IMR-90 (cell line): Measurements from ENCODE around the gene KRT80. TPM values are rescaled to one million over a fixed set of nuclear protein-coding genes. Genes with fewer than 3 reads are reported as not detected.

Source experiments
- ATAC-seq: fragments of 200-7000 bp; cut with Tn5 transposase; 2 replicates; pipeline ENCODE4 v1.9.1; 2020; ENCODE audit warnings: low read depth, mild to moderate bottlenecking, moderate library complexity
- BruUV-seq: library from RNA; stranded (reverse); fragments of 400-500 nt; replicated peaks from 2 replicates; lab custom pipeline; 2021; lab: Mats Ljungman, UMichigan
- CTCF ChIA-PET: fragments of 300-600 bp; formaldehyde crosslinking; extraction: SDS; loops from one replicate; lab custom pipeline; 2021; ENCODE audit warnings: antibody characterized with exemption; lab: Yijun Ruan, JAX
- POLR2A ChIA-PET: fragments of 300-600 bp; sonication (Branson Sonifier 250); formaldehyde crosslinking; loops from one replicate; lab custom pipeline; 2022; ENCODE audit warnings: antibody characterized with exemption; ENCODE audit not compliant: unreplicated experiment; lab: Charles Lee
- DNase-seq: peaks from one replicate; pipeline ENCODE4 v3.0.0; 2013
- H2AFZ ChIP-seq: replicated peaks from 2 replicates; pipeline ENCODE3; 2013; ENCODE audit warnings: low read length, mild to moderate bottlenecking; ENCODE audit not compliant: poor library complexity
- H2AK5ac ChIP-seq: 2 replicates; pipeline ENCODE4 v1.6.1; 2013; ENCODE audit warnings: low read depth, low read length, inconsistent platforms
- H2AK9ac ChIP-seq: replicated peaks from 2 replicates; pipeline ENCODE3; 2013; ENCODE audit warnings: mild to moderate bottlenecking, low read depth, low read length, moderate library complexity; ENCODE audit not compliant: poor library complexity
- H2BK120ac ChIP-seq: 2 replicates; pipeline ENCODE4 v1.6.1; 2013; ENCODE audit warnings: low read depth, low read length, inconsistent platforms
- H2BK15ac ChIP-seq: 3 replicates; pipeline ENCODE4 v1.6.1; 2013; ENCODE audit warnings: low read depth, low read length, inconsistent platforms
- H2BK20ac ChIP-seq: 2 replicates; pipeline ENCODE4 v1.6.1; 2013; ENCODE audit warnings: low read depth, mild to moderate bottlenecking, inconsistent platforms, low read length, moderate library complexity
- H2BK5ac ChIP-seq: 2 replicates; pipeline ENCODE4 v1.6.1; 2013; ENCODE audit warnings: mild to moderate bottlenecking, low read depth, low read length, inconsistent platforms; ENCODE audit not compliant: poor library complexity, severe bottlenecking
- H3K14ac ChIP-seq: replicated peaks from 2 replicates; pipeline ENCODE4 v1.6.1; 2013; ENCODE audit warnings: low read depth, low read length, inconsistent platforms
- H3K18ac ChIP-seq: 2 replicates; pipeline ENCODE4 v1.6.1; 2013; ENCODE audit warnings: low read depth, low read length, control low read depth
- H3K23ac ChIP-seq: 2 replicates; pipeline ENCODE4 v1.6.1; 2013; ENCODE audit warnings: low read depth, low read length, inconsistent platforms
- H3K27ac ChIP-seq: 2 replicates; pipeline ENCODE4 v1.5.1; 2013; ENCODE audit warnings: mild to moderate bottlenecking, control low read depth, low read length; ENCODE audit not compliant: insufficient read depth
- H3K27me3 ChIP-seq: 2 replicates; pipeline ENCODE4 v1.6.1; 2013; ENCODE audit warnings: low read length; ENCODE audit not compliant: control insufficient read depth, insufficient read depth
- H3K36me3 ChIP-seq: 2 replicates; pipeline ENCODE4 v1.6.1; 2013; ENCODE audit warnings: low read length, mixed read lengths; ENCODE audit not compliant: control insufficient read depth, insufficient read depth
- H3K4ac ChIP-seq: 2 replicates; pipeline ENCODE4 v1.6.1; 2013; ENCODE audit warnings: low read depth, low read length, inconsistent platforms
- H3K4me1 ChIP-seq: 2 replicates; pipeline ENCODE4 v1.6.1; 2013; ENCODE audit warnings: low read length, mixed read lengths; ENCODE audit not compliant: control insufficient read depth, insufficient read depth
- H3K4me2 ChIP-seq: 2 replicates; pipeline ENCODE4 v1.6.1; 2013; ENCODE audit warnings: low read depth, mild to moderate bottlenecking, control low read depth, low read length, moderate library complexity
- H3K4me3 ChIP-seq: 2 replicates; pipeline ENCODE4 v1.5.1; 2013; ENCODE audit warnings: low read depth, mild to moderate bottlenecking, control low read depth, low read length, moderate library complexity; ENCODE audit not compliant: insufficient read depth
- H3K56ac ChIP-seq: 2 replicates; pipeline ENCODE4 v1.6.1; 2013; ENCODE audit warnings: low read length, inconsistent platforms; ENCODE audit not compliant: insufficient read depth; ENCODE audit errors: extremely low read depth
- H3K79me1 ChIP-seq, 2 experiments: 2 replicates each; pipeline ENCODE4 v1.6.1; 2013; ENCODE audit warnings: low read length in 2 of 2, inconsistent platforms in 1 of 2, low read depth in 1 of 2
- H3K9ac ChIP-seq: 2 replicates; pipeline ENCODE4 v1.6.1; 2013; ENCODE audit warnings: low read depth, low read length, control low read depth
- H3K9me1 ChIP-seq: 2 replicates; pipeline ENCODE4 v1.6.1; 2013; ENCODE audit warnings: low read length, inconsistent platforms; ENCODE audit not compliant: insufficient read depth
- H3K9me3 ChIP-seq: 2 replicates; pipeline ENCODE4 v1.6.1; 2013; ENCODE audit warnings: low read length; ENCODE audit not compliant: control insufficient read depth, insufficient read depth
- H4K20me1 ChIP-seq: 2 replicates; pipeline ENCODE4 v1.6.1; 2013; ENCODE audit warnings: low read length, inconsistent platforms; ENCODE audit not compliant: insufficient read depth
- H4K5ac ChIP-seq: 2 replicates; pipeline ENCODE4 v1.6.1; 2013; ENCODE audit warnings: mild to moderate bottlenecking, low read depth, low read length, control low read depth
- H4K8ac ChIP-seq, 2 experiments: 2 replicates each; pipeline ENCODE4 v1.6.1; 2013; ENCODE audit warnings: low read depth in 2 of 2, low read length in 2 of 2, control low read depth in 1 of 2, inconsistent platforms in 1 of 2
- H4K91ac ChIP-seq: 2 replicates; pipeline ENCODE4 v1.6.1; 2013; ENCODE audit warnings: low read depth, low read length, inconsistent platforms; ENCODE audit not compliant: insufficient read depth
- BHLHE40 ChIP-seq: fragments of 150-350 bp; IDR thresholded peaks from 2 replicates; pipeline ENCODE4 v1.6.1; 2016; ENCODE audit warnings: mild to moderate bottlenecking, low read depth, low read length
- CEBPB ChIP-seq: IDR thresholded peaks from 2 replicates; pipeline ENCODE4 v1.6.1; 2012; ENCODE audit warnings: low read depth, low read length, improper control_type of control experiment
- NFE2L2 ChIP-seq: fragments of 150-350 bp; IDR thresholded peaks from 2 replicates; pipeline ENCODE4 v1.6.1; 2016; ENCODE audit warnings: low read depth, mild to moderate bottlenecking, low read length
- RCOR1 ChIP-seq: IDR thresholded peaks from 2 replicates; pipeline ENCODE4 v1.6.1; 2012; ENCODE audit warnings: mild to moderate bottlenecking, low read length, improper control_type of control experiment; ENCODE audit not compliant: insufficient replicate concordance
- WGBS, 2 experiments: methylation state at CpG; one replicate each; pipeline versions ENCODE4 v1.1.5 to v1.1.7; 2013; ENCODE audit warnings: missing lambda C conversion rate in 2 of 2; ENCODE audit not compliant: insufficient read length in 1 of 2; ENCODE audit errors: extremely low coverage in 2 of 2; 5-methylcytosine and 5-hydroxymethylcytosine counted together
- dilution Hi-C: fragments of 300-500 bp; cut with HindIII; formaldehyde crosslinking; loops from one replicate; pipeline ENCODE4 v1.14.3; 2018; ENCODE audit warnings: low sequenced_read_pairs; ENCODE audit not compliant: unreplicated experiment
- in situ Hi-C: fragments of 300-500 bp; cut with MboI; formaldehyde crosslinking; loops from 3 replicates; pipeline ENCODE4 v1.14.3; 2019; ENCODE audit warnings: low sequenced_read_pairs, inconsistent platforms, mixed read lengths
- intact Hi-C: fragments of 100-400 bp; cut with micrococcal nuclease; formaldehyde crosslinking; loops from 2 replicates; pipeline ENCODE4 v1.10.0; 2022
- polyA plus RNA-seq, 3 experiments: library from polyadenylated mRNA; depleted of rRNA; stranded (reverse); fragments of >200 nt; gene quantifications; 2 replicates each; pipeline ENCODE4 v1.2.3, GENCODE V29; 2012; ENCODE audit warnings: low replicate concordance in 1 of 3
- total RNA-seq: library from RNA; depleted of rRNA; stranded (reverse); fragments of >200 nt; gene quantifications from 2 replicates; pipeline ENCODE4 v1.2.3, GENCODE V29; 2012
- TF ChIP-seq, protein P1 (sequence below): fragments of 150-350 bp; IDR thresholded peaks from 2 replicates; pipeline ENCODE4 v1.6.1; 2016; ENCODE audit warnings: low read depth, mild to moderate bottlenecking, low read length, moderate library complexity, borderline replicate concordance

KRT80 gene
- total and polyA plus RNA-seq, 2 of the 4 experiments (the other 2 are of a cell fraction): 0.54 to 3.4 TPM

DNA sequence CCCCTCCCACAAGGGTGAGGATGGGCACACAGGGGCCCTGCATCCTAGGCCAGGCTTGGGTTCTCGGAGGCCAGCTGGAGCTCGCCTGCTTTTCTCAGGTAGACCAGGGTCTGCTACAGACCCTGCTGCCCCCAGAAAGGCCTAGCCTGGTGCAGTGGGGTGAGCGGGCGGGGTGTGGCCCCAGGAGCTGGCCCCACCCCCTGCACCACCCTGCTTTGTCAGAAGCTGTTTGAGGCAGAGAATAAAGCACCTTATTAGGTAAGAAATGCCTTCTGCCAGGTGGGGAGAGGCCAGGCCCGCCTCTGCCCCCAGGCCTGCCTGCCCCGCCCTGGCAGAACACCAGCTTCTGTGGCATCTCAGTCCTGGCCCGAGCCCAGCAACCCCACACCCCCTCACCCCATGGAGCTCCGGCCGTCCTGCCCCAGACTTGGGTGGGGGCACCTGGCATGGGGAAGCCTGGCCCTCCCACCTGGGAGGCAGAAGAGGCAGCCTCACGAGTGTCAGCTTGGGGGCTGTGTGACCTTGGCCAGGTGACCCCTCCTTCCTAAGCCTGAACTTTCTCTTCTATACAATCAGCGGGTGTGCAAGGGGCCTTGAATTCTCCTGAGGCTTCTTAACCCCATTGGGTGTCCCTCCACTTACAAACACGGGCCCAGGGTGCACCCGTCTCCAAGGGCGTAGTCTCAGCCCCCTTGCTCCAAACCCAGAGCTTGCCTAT, 43.2 kb downstream of the KRT80 start:
- no TSS peak for BruUV-seq
- Histone ChIP-seq H2BK120ac (peak overlapping the region; percentile 100), H3K4me1 (peaks cover 43% of the 10 kb centered on the region)

More for the DNA sequence above, 43.2 kb downstream of the KRT80 start:
- H3K56ac ChIP-seq: peak overlapping the region; percentile 98
- in situ Hi-C loops: loop anchor here (5.0 kb wide), 1 partner anchor 729 kb away; no protein-coding TSS in a partner anchor
- no peak overlapping the region for H3K4me3 ChIP-seq
- peak overlapping the region; percentile 100 for H2BK5ac ChIP-seq
- H2BK15ac ChIP-seq: peak overlapping the region; percentile 99; the same call in 2 of the 3 replicates
- intact Hi-C loops: loop anchor here (2.0 to 5.0 kb wide), 2 partner anchors 732 to 834 kb away; no protein-coding TSS in a partner anchor
- ATAC-seq (no peak), DNase-seq (no peak)
- peak overlapping the region; percentile 56 for H3K9ac ChIP-seq
- peak overlapping the region; percentile 97 for H3K27ac ChIP-seq
- no peaks in the 10 kb centered on the region for H4K20me1 ChIP-seq
- H4K91ac ChIP-seq: peak overlapping the region; percentile 100
- H2AK9ac ChIP-seq: peak overlapping the region; percentile 99
- peak overlapping the region; percentile 98 for H4K5ac ChIP-seq
- peak overlapping the region; percentile 96 for H3K18ac ChIP-seq
- H4K8ac ChIP-seq: peak overlapping the region; percentile 75 to 99
- WGBS, 2 experiments: 100% methylated on average over 1 of the region's 14 CpGs; no CpG with 5 or more reads in 1 of the 2 experiments
- H2AK5ac ChIP-seq: peak overlapping the region; percentile 100
- H3K14ac ChIP-seq: peak overlapping the region; percentile 99
- no peak for TF ChIP-seq RCOR1
- no peak for TF ChIP-seq CEBPB
- TF ChIP-seq, protein P1, sequence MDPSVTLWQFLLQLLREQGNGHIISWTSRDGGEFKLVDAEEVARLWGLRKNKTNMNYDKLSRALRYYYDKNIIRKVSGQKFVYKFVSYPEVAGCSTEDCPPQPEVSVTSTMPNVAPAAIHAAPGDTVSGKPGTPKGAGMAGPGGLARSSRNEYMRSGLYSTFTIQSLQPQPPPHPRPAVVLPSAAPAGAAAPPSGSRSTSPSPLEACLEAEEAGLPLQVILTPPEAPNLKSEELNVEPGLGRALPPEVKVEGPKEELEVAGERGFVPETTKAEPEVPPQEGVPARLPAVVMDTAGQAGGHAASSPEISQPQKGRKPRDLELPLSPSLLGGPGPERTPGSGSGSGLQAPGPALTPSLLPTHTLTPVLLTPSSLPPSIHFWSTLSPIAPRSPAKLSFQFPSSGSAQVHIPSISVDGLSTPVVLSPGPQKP: no peak
- no peak for TF ChIP-seq NFE2L2
- no peak for TF ChIP-seq BHLHE40
- no peak overlapping the region for H3K4me2 ChIP-seq
- H3K9me3 ChIP-seq: no peaks in the 10 kb centered on the region
- peak overlapping the region; percentile 85 for H2AFZ ChIP-seq
- H3K27me3 ChIP-seq: no peaks in the 10 kb centered on the region
- peaks cover 42% of the 10 kb centered on the region for H3K9me1 ChIP-seq
- dilution Hi-C loops: no loop called here
- H2BK20ac ChIP-seq: peak overlapping the region; percentile 99
- peak overlapping the region; percentile 100 for H3K4ac ChIP-seq
- peak overlapping the region; percentile 95 for H3K23ac ChIP-seq
- ChIA-PET CTCF (no interaction called here), POLR2A (no interaction called here)
- no peaks in the 10 kb centered on the region for H3K36me3 ChIP-seq
- peaks cover 8 to 26% of the 10 kb centered on the region in 2 experiments; a peak in 3 of 4 replicates for H3K79me1 ChIP-seq
